ENCODE measurements around the gene SUCLG2. TPM values are rescaled to one million over a fixed set of nuclear protein-coding genes. Genes with fewer than 3 reads are reported as not detected.

Gene SUCLG2
- total and polyA plus RNA-seq, 9 donors = 24.8 to 75.2 (median 40.1) TPM

- Histone ChIP-seq H3K9me3 (peaks cover 0 to 3% of the 10 kb centered on the region in 2 donors), H3K4me1 (ENCODE audit: insufficient read depth) (no peaks in the 10 kb centered on the region), H3K27me3 (no peaks in the 10 kb centered on the region), H3K4me3 (no peak overlapping the region), H3K27ac (no peak overlapping the region), H3K36me3 (no peaks in the 10 kb centered on the region)
- TF ChIP-seq CTCF (IDR thresholded peaks at IDR 0.05) (no peak), EP300 (IDR thresholded peaks at IDR 0.05) (no peak), POLR2A (IDR thresholded peaks at IDR 0.05) (no peak)
- DNase-seq = no peak
- intact Hi-C loops (cut with DNase I) = no loop called here
- 94 to 98% (median 97%) methylated on average over 3 of the region's 3 CpGs for WGBS, 3 donors
Observed at GRCh38 chr3:67569324-67569723, 85.1 kb downstream of the SUCLG2 start.

- no peak for TF ChIP-seq EP300 (IDR thresholded peaks at IDR 0.05)
- no peak for TF ChIP-seq POLR2A (IDR thresholded peaks at IDR 0.05)
- no peak for TF ChIP-seq CTCF (IDR thresholded peaks at IDR 0.05)
Observed at GRCh38 chr3:67567893-67568292, 86.5 kb downstream of the SUCLG2 start.

GRCh38 chr3:67564973-67565372 is 89.4 kb downstream of the SUCLG2 start:
- H3K27ac ChIP-seq = no peak overlapping the region
- intact Hi-C loops (cut with DNase I) = no loop called here
- no peaks in the 10 kb centered on the region for H3K9me3 ChIP-seq
- H3K4me1 ChIP-seq (ENCODE audit: insufficient read depth) = no peaks in the 10 kb centered on the region
- H3K4me3 ChIP-seq = no peak overlapping the region
- no peaks in the 10 kb centered on the region for H3K27me3 ChIP-seq
- 97 to 100% (median 100%) methylated on average over 1 of the region's 1 CpG for WGBS, 3 donors
- H3K36me3 ChIP-seq = no peaks in the 10 kb centered on the region
- DNase-seq = no peak
- TF ChIP-seq EP300 (IDR thresholded peaks at IDR 0.05) = no peak
- no peak for TF ChIP-seq POLR2A (IDR thresholded peaks at IDR 0.05)
- no peak for TF ChIP-seq CTCF (IDR thresholded peaks at IDR 0.05)

More at GRCh38 chr3:67567893-67568292, 86.5 kb downstream of the SUCLG2 start:
- intact Hi-C loops (cut with DNase I) = no loop called here
- Histone ChIP-seq H3K27ac (no peak overlapping the region), H3K36me3 (no peaks in the 10 kb centered on the region), H3K4me3 (no peak overlapping the region), H3K27me3 (no peaks in the 10 kb centered on the region), H3K4me1 (ENCODE audit: insufficient read depth) (no peaks in the 10 kb centered on the region), H3K9me3 (no peaks in the 10 kb centered on the region)
- 75 to 97% (median 92%) methylated on average over 5 of the region's 5 CpGs for WGBS, 3 donors
- no peak for DNase-seq

- no peaks in the 10 kb centered on the region for H3K27me3 ChIP-seq
- TF ChIP-seq CTCF (IDR thresholded peaks at IDR 0.05) = no peak
- no peak for TF ChIP-seq POLR2A (IDR thresholded peaks at IDR 0.05)
- no peak for TF ChIP-seq EP300 (IDR thresholded peaks at IDR 0.05)
- H3K4me1 ChIP-seq (ENCODE audit: insufficient read depth) = no peaks in the 10 kb centered on the region
- 77 to 84% (median 81%) methylated on average over 3 of the region's 3 CpGs for WGBS, 3 donors
- no peaks in the 10 kb centered on the region for H3K36me3 ChIP-seq
- H3K9me3 ChIP-seq = no peaks in the 10 kb centered on the region
- intact Hi-C loops (cut with DNase I) = no loop called here
- no peak overlapping the region for H3K27ac ChIP-seq
- H3K4me3 ChIP-seq = no peak overlapping the region
- DNase-seq = no peak
Observed at GRCh38 chr3:67564008-67564407, 90.4 kb downstream of the SUCLG2 start.
